ENCODE data around the gene EIF2B1. TPM values are rescaled to one million over a fixed set of nuclear protein-coding genes. Genes with fewer than 3 reads are reported as not detected.

EIF2B1 gene
- total and polyA plus RNA-seq, 9 of the 15 experiments (the other 6 are each of a cell fraction or from before 2014, with no cell fraction given) = 35.7 to 195 (median 67.8) TPM

- no TSS peak for BruUV-seq (replicated peaks)
- Histone ChIP-seq H3K4me3 (peak overlapping the region; percentile 69), H3K9me1 (ENCODE audit: control insufficient read depth, insufficient read depth, low read length) (no peaks in the 10 kb centered on the region), H3K27me3 (ENCODE audit: control insufficient read depth in 2 of 2, insufficient read depth in 2 of 2, low read length in 2 of 2) (no peaks in the 10 kb centered on the region), H3K36me3 (ENCODE audit: control insufficient read depth, insufficient read depth, low read length) (no peaks in the 10 kb centered on the region), H3K27ac (ENCODE audit: extremely low read depth, low read depth, low read length) (no peak overlapping the region), H4K20me1 (replicated peaks; ENCODE audit: control insufficient read depth, insufficient read depth, low read length) (no peaks in the 10 kb centered on the region), H3K4me2 (ENCODE audit: insufficient read depth, low read length) (peak overlapping the region; percentile 91), H3K79me2 (ENCODE audit: control insufficient read depth, insufficient read depth, low read length) (no peaks in the 10 kb centered on the region), H3K9ac (ENCODE audit: insufficient read depth in 1 of 2, low read depth in 2 of 2, low read length in 2 of 2) (no peak overlapping the region), H3K9me3 (replicated peaks; ENCODE audit: control insufficient read depth, insufficient read depth, low read depth, low read length) (no peaks in the 10 kb centered on the region), H2AFZ (ENCODE audit: low read depth, low read length) (0 out of 2 replicates have a peak overlapping the region, but pooled peaks have one; percentile 22), H3K4me1 (replicated peaks in 1 of 2; ENCODE audit: control insufficient read depth in 2 of 2, insufficient read depth in 2 of 2, low read length in 2 of 2) (peaks cover 0 to 11% of the 10 kb centered on the region in 2 experiments; a peak in 3 of 5 replicates)
- intact Hi-C loops (cut with micrococcal nuclease) = no loop called here
- CTCF ChIA-PET (ENCODE audit: low intra/inter-chr PET ratio) = no interaction called here
- POLR2A ChIA-PET = interaction anchor here (0.8 to 1.3 kb wide), 4 partner anchors 9 to 40 kb away, joined by 3 read pairs; partner anchors contain the start of gene ATP6V0A2
- 68% methylated on average over 6 of the region's 6 CpGs for WGBS (ENCODE audit: insufficient coverage, low coverage, missing lambda C conversion rate)
- in situ Hi-C loops (cut with MboI) = no loop called here
- TF ChIP-seq ZKSCAN3 (CRISPR knock-in tag; IDR thresholded peaks at IDR 0.05) (no peak), POLR2G (IDR thresholded peaks at IDR 0.05; ENCODE audit: low read depth, low read length) (no peak), ZFP30 (CRISPR knock-in tag; IDR thresholded peaks at IDR 0.05; ENCODE audit: borderline replicate concordance) (no peak), AFF4 (CRISPR knock-in tag; IDR thresholded peaks at IDR 0.05) (no peak), DIDO1 (tag; IDR thresholded peaks at IDR 0.05; ENCODE audit: low read depth) (no peak), ZNF830 (CRISPR knock-in tag; IDR thresholded peaks at IDR 0.05) (no peak), ZNF77 (CRISPR knock-in tag; IDR thresholded peaks at IDR 0.05) (no peak), MAX (CRISPR knock-in tag; IDR thresholded peaks at IDR 0.05) (no peak), ZSCAN32 (CRISPR knock-in tag; IDR thresholded peaks at IDR 0.05) (no peak), KDM2B (CRISPR knock-in tag; IDR thresholded peaks at IDR 0.05) (no peak), ZNF57 (CRISPR knock-in tag; IDR thresholded peaks at IDR 0.05) (no peak), KLF10 (CRISPR knock-in tag; IDR thresholded peaks at IDR 0.05) (no peak), KLF13 (tag; IDR thresholded peaks at IDR 0.05; ENCODE audit: borderline replicate concordance, low read depth) (no peak)
- FAIRE-seq (no peak), DNase-seq (ENCODE audit: extremely low read depth in 1 of 4, low spot score in 3 of 4) (no peak), ATAC-seq (no peak)
Measured at GRCh38 chr12:123671876-123672275, 38.4 kb upstream of the EIF2B1 start.
